Vagina (tissue), 2 donors: Measurements from ENCODE around the gene CKMT2. TPM values are rescaled to one million over a fixed set of nuclear protein-coding genes. Genes with fewer than 3 reads are reported as not detected.

Experiments used
- DNase-seq, 2 donors: peaks; one replicate each; pipeline ENCODE4 v3.0.0-alpha.2; 2017; ENCODE audit errors: extremely low spot score in 2 of 2
- H3K27ac ChIP-seq: fragments of 200-600 bp; sonication (generic); one replicate; pipeline ENCODE4 v1.5.1; 2019
- H3K27me3 ChIP-seq: fragments of 200-600 bp; sonication (generic); one replicate; pipeline ENCODE4 v1.5.1; 2019
- H3K36me3 ChIP-seq, 2 donors: fragments of 200-600 bp; sonication (generic); one replicate each; pipeline ENCODE4 v1.5.1; 2017 to 2019
- H3K4me1 ChIP-seq: fragments of 200-600 bp; sonication (generic); one replicate; pipeline ENCODE4 v1.5.1; 2019
- H3K4me3 ChIP-seq, 2 donors: fragments of 200-600 bp; sonication (generic); 1 replicate in 1 of 2; 2 replicates in 1 of 2; pipeline ENCODE4 v1.5.1; 2016 to 2019
- H3K9me3 ChIP-seq: fragments of 200-600 bp; sonication (generic); one replicate; pipeline ENCODE4 v1.5.1; 2019
- POLR2A ChIP-seq, 2 donors: fragments of 450-650 bp; IDR thresholded peaks; one replicate each; pipeline ENCODE4 v1.6.1; 2017; ENCODE audit warnings: antibody characterized with exemption in 2 of 2, mild to moderate bottlenecking in 2 of 2, moderate library complexity in 2 of 2
- POLR2AphosphoS5 ChIP-seq, 2 donors: sonication (generic); formaldehyde crosslinking; IDR thresholded peaks; one replicate each; pipeline ENCODE4 v1.9.0; 2017; ENCODE audit warnings: antibody characterized with exemption in 2 of 2, mild to moderate bottlenecking in 2 of 2, low read depth in 1 of 2; ENCODE audit not compliant: insufficient read depth in 1 of 2
- intact Hi-C: fragments of 100-400 bp; cut with DNase I; formaldehyde crosslinking; loops from one replicate; pipeline ENCODE4 v1.15.1; 2023
- total RNA-seq: library from RNA; depleted of rRNA; stranded (reverse); fragments of >200 nt; gene quantifications from one replicate; pipeline ENCODE4 v1.2.3, GENCODE V29; 2016
- TF ChIP-seq, protein P1 (sequence below), 3 experiments: fragments of 450-650 bp in 2 of 3; fragments of 200-600 bp in 1 of 3; sonication (generic) in 1 of 3; IDR thresholded peaks; one replicate each; pipeline ENCODE4 v1.5.1; 2017 to 2019; ENCODE audit warnings: antibody characterized with exemption in 3 of 3, mild to moderate bottlenecking in 2 of 3, moderate library complexity in 2 of 3

Gene CKMT2
- total RNA-seq, 1 donor from 2014 or later, result 3.4 TPM

DNA sequence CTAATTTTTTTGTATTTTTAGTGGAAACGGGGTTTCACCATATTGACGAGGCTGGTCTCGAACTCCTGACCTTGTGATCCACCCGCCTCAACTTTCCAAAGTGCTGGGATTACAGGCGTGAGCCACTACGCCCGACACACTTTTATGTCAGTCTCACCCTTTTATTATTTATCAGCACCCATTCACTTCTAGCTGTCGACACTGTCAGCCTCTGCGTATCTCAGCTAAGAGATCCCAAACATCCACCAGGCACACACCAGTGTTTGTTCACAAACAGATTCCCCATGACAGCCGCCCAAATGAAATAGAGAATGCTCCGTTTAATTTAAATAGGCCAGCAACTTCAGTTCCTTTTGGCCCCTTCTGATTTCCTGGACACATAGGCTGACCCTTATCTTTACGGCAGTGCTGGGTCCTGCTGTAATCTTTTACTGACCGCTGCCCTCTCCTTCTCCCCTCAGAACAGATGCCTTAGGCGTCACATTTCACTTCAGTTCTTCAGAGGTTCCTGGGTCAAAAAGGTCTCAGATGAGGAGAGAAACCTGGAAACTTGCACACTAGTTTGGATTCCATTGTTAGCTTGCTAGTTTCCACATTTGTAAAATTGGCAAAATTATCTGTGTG is 43.1 kb upstream of the CKMT2 start:
- no peak for TF ChIP-seq POLR2AphosphoS5 (IDR thresholded peaks at IDR 0.05; ENCODE audit: insufficient read depth in 1 of 2, low read depth in 1 of 2)
- TF ChIP-seq POLR2A (IDR thresholded peaks at IDR 0.05), result no peak
- TF ChIP-seq, protein P1, sequence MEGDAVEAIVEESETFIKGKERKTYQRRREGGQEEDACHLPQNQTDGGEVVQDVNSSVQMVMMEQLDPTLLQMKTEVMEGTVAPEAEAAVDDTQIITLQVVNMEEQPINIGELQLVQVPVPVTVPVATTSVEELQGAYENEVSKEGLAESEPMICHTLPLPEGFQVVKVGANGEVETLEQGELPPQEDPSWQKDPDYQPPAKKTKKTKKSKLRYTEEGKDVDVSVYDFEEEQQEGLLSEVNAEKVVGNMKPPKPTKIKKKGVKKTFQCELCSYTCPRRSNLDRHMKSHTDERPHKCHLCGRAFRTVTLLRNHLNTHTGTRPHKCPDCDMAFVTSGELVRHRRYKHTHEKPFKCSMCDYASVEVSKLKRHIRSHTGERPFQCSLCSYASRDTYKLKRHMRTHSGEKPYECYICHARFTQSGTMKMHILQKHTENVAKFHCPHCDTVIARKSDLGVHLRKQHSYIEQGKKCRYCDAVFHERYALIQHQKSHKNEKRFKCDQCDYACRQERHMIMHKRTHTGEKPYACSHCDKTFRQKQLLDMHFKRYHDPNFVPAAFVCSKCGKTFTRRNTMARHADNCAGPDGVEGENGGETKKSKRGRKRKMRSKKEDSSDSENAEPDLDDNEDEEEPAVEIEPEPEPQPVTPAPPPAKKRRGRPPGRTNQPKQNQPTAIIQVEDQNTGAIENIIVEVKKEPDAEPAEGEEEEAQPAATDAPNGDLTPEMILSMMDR (IDR thresholded peaks at IDR 0.05), result no peak
- no peaks in the 10 kb centered on the region for H3K27me3 ChIP-seq
- H3K9me3 ChIP-seq, result no peaks in the 10 kb centered on the region
- H3K4me3 ChIP-seq, result no peak overlapping the region
- H3K36me3 ChIP-seq, result no peaks in the 10 kb centered on the region
- no peak for DNase-seq
- peaks cover 4% of the 10 kb centered on the region for H3K4me1 ChIP-seq
- intact Hi-C loops, result no loop called here
- no peak overlapping the region for H3K27ac ChIP-seq

DNA sequence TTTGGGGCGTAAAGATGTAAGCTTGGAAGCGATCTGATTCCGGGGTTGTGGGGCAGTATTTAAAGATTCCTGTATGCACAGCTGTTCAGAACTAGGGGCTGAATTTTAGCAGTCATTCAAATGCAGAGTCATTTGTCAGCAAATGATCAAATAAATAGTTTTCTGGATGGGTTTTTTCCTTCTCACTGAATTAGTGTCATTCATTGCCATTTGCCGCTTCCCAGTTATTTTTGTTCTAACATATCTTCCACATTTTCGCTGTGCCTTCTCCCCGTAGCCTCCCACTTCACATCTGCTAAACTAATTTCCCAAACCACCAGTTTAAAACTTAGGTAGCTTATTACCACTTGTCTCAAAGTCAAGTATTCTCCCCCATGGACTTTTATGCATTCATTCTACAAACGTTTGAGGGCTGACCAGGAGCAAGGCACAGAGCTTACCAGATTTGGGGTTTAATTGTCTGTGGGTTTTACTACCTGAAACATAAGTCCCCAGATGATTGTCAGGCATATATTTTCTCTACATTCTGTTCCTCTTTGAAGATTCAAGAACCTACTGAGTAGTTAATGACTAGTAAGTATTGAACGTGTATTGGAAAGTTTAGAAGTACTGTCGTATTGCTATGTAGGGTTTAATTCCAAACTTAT is 41.3 kb upstream of the CKMT2 start:
- TF ChIP-seq POLR2A (IDR thresholded peaks at IDR 0.05), result no peak
- TF ChIP-seq, protein P1 (IDR thresholded peaks at IDR 0.05), result no peak
- TF ChIP-seq POLR2AphosphoS5 (IDR thresholded peaks at IDR 0.05; ENCODE audit: insufficient read depth in 1 of 2, low read depth in 1 of 2), result no peak
- peaks cover 7% of the 10 kb centered on the region for H3K4me1 ChIP-seq
- H3K27me3 ChIP-seq, result no peaks in the 10 kb centered on the region
- DNase-seq, result no peak
- H3K36me3 ChIP-seq, result no peaks in the 10 kb centered on the region
- no peak overlapping the region for H3K27ac ChIP-seq
- H3K9me3 ChIP-seq, result no peaks in the 10 kb centered on the region
- intact Hi-C loops, result no loop called here
- no peak overlapping the region for H3K4me3 ChIP-seq

DNA sequence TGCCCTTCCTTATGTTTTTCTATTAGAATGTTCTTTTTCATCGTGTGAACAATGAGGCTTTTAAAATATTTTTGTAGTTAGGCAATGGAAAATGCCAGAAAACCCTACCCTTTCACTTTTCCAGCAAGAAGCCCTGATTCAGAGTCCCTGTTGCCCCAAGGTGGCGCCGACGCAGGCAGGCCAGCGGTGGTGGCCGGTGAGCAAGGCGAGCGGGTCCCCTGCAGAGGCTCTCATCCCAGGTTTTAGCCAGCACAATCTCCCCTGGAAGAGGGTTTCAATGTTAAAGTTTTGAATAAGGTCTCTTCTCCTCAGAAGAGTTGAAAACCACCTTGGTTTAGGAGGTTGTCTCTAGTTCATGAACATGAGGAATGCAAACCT is 40.8 kb upstream of the CKMT2 start:
- Histone ChIP-seq H3K27ac (no peak overlapping the region), H3K36me3 (no peaks in the 10 kb centered on the region), H3K4me1 (peaks cover 7% of the 10 kb centered on the region), H3K4me3 (no peak overlapping the region), H3K27me3 (no peaks in the 10 kb centered on the region), H3K9me3 (no peaks in the 10 kb centered on the region)
- intact Hi-C loops, result no loop called here
- no peak for DNase-seq
- TF ChIP-seq POLR2A (IDR thresholded peaks at IDR 0.05) (no peak), POLR2AphosphoS5 (IDR thresholded peaks at IDR 0.05; ENCODE audit: insufficient read depth in 1 of 2, low read depth in 1 of 2) (no peak)
- TF ChIP-seq, protein P1 (IDR thresholded peaks at IDR 0.05), result no peak

DNA sequence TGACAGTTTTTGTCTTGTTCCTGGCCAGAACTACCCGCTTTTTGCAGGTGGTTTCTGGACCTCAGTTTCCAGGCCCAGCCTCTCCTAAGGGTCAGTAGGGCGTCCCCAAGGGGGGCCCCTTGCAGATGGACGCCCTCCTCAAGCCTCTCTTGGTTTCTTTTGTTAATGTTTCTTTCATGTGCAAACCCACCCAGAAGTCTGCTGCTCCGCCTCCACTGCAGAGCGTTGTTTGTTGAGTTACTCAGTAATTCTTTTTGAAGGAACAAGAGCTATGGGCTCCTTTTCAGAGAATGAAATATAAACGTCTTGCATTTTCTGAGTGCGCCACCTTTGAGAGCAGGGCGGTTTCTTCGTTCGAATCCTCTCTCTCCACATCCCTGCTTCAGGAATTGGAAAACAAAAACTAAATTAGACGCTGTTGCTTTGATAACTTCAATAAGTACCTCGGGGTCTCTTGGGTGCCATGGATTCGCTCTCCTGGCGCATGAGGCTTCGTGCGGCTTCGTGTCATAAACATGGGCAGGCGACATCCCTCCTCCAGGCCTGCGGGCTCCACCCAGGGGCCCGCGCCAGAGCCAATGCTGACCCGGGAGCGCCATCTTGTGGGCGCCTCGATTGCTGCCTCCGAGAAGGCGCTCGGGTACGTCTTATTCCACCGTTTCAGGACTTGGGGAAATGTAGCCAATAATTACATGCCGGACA is 38.3 kb upstream of the CKMT2 start:
- Histone ChIP-seq H3K27ac (no peak overlapping the region), H3K9me3 (no peaks in the 10 kb centered on the region), H3K4me1 (peaks cover 7% of the 10 kb centered on the region), H3K27me3 (no peaks in the 10 kb centered on the region), H3K36me3 (no peaks in the 10 kb centered on the region), H3K4me3 (no peak overlapping the region)
- DNase-seq, result no peak
- TF ChIP-seq POLR2AphosphoS5 (IDR thresholded peaks at IDR 0.05; ENCODE audit: insufficient read depth in 1 of 2, low read depth in 1 of 2), result peak in 1 of 2 donors; percentile 51
- TF ChIP-seq, protein P1 (IDR thresholded peaks at IDR 0.05), result peak; percentile 75 to 80 (median 80)
- TF ChIP-seq POLR2A (IDR thresholded peaks at IDR 0.05), result no peak
- intact Hi-C loops, result no loop called here
